ENCODE results near the gene MYL1.

GRCh38 chr2:210318891-210319290 is 3.9 kb upstream of the MYL1 start:
- no peak for TF ChIP-seq RAD21 (IDR thresholded peaks at IDR 0.05; ENCODE audit: low read length)
- no peak for TF ChIP-seq CTCF (conservative IDR thresholded peaks at IDR 0.05; ENCODE audit: low read depth, low read length)

Data from IMR-90 (cell line).